IMR-90 (cell line): ENCODE data around the gene ZNF821.

Experiments used
- ELK1 ChIP-seq: fragments of 150-350 bp; IDR thresholded peaks from 2 replicates; pipeline ENCODE4 v1.6.1; 2016; ENCODE audit warnings: low read depth, mild to moderate bottlenecking, low read length, moderate library complexity, borderline replicate concordance
- TF ChIP-seq, protein P1 (sequence below): conservative IDR thresholded peaks from 2 replicates; pipeline ENCODE4 v1.5.1; 2012; ENCODE audit warnings: mild to moderate bottlenecking, low read depth, low read length, improper control_type of control experiment

DNA sequence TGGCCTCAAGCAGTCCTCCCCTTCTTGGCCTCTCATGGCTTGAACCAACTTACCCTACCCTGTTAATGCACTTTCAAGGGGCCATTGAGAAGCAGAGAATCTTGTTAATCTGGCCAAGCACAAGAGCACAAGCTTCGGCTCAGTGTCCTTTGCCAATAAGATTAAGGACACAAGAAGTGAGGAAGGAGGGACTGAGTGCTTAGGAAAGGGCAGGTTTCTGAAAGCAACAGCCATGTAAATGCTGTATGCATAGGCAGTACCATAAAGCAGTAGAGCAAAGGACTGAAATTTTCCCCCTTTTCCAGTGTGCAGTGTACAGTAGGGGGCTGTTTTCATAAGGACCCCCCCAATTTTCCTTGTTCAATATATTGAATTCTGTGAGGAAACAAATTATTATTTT, 49.0 kb upstream of the ZNF821 start:
- TF ChIP-seq ELK1: no peak
- TF ChIP-seq, protein P1, sequence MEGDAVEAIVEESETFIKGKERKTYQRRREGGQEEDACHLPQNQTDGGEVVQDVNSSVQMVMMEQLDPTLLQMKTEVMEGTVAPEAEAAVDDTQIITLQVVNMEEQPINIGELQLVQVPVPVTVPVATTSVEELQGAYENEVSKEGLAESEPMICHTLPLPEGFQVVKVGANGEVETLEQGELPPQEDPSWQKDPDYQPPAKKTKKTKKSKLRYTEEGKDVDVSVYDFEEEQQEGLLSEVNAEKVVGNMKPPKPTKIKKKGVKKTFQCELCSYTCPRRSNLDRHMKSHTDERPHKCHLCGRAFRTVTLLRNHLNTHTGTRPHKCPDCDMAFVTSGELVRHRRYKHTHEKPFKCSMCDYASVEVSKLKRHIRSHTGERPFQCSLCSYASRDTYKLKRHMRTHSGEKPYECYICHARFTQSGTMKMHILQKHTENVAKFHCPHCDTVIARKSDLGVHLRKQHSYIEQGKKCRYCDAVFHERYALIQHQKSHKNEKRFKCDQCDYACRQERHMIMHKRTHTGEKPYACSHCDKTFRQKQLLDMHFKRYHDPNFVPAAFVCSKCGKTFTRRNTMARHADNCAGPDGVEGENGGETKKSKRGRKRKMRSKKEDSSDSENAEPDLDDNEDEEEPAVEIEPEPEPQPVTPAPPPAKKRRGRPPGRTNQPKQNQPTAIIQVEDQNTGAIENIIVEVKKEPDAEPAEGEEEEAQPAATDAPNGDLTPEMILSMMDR: no peak
